H4 (cell line): ENCODE measurements around the gene NR2F1-AS1. TPM values are rescaled to one million over a fixed set of nuclear protein-coding genes. Genes with fewer than 3 reads are reported as not detected.
"Not testable (repeated sequence)": the region's sequence is repeated elsewhere in the genome, so short reads cannot be mapped to it uniquely, and the experiment has no call there.

Experiments used
- DNase-seq: peaks from one replicate; pipeline ENCODE4 v3.0.0-alpha.2; 2015; ENCODE audit warnings: low spot score
- total RNA-seq: library from RNA; depleted of rRNA; stranded (reverse); fragments of >200 nt; shearing (Covaris generic); gene quantifications from 2 replicates; pipeline ENCODE4 v1.2.3, GENCODE V29; 2014

The NR2F1-AS1 gene
- total RNA-seq, 1 experiment from 2014 or later = 5.2 TPM

DNA sequence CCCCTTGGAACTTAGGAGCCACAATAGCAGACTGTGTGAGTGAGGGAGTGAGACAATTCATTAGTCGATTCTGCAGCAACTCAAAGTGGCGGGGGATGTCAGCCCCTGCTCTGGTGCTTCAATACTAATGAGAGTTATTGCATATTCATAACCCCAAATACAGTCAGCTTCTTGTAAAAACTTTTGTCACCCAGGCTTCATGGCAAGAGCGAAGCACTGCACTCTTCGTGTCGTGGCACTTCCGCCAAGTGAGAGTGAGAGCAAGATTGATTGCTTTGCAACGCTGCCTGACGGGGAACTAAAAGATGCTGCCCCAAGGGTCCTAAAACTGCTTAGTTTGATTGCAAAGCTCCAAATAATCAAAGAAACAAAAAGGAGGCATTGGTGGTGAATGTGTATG, 150.9 kb downstream of the NR2F1-AS1 start:
- DNase-seq = no peak

DNA sequence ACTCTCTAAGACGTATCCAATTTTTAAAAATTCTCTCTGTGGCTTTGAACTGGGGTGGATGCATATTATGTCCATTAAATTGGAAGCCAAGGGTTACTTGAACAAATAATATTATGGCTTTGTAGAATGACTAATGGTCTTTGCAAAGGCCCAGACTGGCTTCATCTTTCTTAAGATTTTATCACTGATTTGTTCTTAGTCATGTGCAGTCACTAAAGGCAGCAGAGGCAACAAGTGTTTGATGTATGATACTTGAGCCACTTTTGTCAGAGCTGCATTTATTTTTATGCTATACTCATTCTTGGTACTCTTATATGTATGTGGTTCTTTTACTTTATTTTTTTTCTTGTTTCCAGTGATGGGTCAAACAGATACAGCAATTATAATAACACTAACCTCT, 152.2 kb downstream of the NR2F1-AS1 start:
- DNase-seq = no peak

DNA sequence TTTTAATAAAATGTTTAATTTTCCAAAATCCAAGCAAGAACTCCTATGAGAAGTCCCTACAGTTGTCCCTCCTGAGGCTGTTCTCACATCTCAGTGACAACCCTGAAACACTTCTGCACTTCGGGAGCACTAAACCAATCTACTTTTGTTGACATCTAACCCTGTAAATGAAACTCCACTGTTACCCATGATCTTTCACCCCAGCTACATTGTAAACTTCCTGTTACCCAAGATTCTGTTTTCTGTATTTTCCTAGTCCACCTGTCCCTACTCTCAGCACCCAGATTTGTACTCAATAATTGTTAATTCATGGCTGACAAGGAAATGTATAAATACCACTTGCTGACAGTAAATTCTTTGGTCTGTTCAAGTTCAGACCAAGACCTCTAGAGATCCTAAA, 153.7 kb downstream of the NR2F1-AS1 start:
- DNase-seq = no peak

DNA sequence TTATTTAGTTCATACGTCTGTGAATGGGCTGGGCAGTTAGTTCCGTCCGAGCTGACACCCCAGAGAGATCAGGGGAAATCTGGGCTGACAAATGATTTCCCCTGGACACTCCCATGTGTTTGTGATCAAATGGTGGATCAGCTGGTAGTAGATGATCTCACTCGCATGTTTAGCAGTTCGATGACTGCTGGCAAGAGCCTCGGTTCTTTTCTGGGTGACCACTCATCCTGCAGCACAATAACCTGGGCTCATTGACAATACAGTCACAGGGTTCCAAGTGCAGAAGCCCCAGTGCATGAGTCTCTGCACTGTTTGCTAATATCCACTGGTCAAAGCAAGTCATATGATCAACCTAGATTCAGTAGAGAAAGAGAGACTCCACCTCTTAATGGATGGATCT, 155.9 kb downstream of the NR2F1-AS1 start:
- DNase-seq = no peak

DNA sequence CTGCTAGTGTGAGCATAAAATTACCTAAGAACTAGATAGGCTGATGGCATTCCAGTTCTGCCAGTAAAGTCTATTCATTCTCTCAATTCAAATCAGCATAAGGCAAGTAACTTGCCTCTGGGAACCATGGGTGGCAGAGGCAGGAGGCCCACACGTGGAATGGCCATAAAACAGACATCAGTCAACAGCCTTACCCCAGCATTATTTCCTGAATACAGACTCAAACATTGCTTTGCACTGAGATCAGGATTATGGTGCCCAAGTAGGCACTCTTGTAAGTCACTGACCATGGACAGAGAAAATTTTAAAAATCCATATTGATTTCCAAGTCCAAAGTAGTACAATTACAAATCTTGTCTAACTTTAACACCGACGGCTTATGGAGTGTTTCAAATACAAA, 157.7 kb downstream of the NR2F1-AS1 start:
- no peak for DNase-seq

DNA sequence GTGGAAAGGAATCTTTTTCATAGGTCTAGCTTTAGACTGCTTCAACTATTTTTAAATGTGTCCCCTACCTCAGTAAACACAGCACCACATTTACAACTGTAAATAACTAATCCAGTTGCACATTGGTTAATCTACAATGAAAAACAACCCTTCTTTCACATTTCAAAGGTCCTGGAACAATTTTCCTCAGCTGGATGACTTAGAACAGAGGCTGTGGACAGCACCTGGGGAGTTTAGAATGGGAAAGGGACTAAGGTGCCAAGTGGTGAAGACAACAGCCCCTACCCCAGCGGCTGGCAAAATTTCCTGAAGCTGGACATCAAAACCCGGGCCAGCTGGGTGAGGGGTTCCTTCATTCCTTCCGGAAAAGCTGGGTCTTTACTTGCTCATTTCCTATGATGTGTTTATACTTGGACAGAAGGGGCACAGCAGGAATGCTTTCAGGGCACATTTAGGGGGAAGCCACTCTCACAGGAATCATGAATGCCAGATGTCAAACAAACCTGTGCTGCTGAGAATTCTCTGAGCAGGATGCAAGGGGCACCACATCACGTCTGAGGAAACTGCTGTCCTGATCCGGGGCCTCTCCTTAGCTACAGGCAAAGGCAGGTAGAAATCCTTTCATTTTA, 158.3 kb downstream of the NR2F1-AS1 start:
- no peak for DNase-seq

DNA sequence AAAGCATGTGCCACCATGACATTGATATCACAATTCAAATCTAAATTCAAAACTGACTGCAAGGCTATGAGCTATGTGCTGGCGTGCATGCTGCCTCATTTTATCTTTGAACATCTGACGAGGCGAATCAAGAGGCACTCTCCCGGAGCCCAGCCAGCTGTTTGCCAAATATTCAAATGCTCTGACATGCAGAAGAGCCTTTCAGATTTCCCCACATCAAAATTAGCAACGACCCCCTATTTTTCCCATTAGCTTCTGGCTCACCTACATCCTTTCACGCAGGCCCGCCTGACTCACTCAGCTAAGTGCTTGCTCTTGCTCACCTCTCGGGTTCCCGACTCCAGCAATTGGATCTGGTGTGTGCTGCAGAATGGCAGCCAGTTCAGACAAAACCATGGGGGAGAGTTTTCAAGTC, 159.0 kb downstream of the NR2F1-AS1 start:
- no peak for DNase-seq

DNA sequence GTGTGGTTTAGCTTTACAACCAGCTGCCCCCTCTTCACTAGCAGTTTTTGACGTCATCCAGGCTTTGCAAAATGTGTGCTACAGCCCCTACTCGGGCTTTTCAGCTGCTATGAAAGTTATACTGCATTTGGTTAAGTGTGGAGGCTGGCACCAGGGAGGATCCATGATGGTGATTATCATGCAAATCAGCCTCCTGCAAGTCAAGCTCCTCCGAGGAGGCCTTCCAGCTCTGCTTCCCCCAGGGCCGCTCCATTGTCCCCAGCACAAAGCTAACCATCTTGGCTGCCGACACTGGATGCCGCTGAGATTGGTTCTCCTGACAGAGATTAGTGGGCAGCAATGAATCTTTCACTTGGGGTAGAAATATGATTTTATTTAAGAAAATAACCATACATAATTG, 159.6 kb downstream of the NR2F1-AS1 start:
- DNase-seq = no peak

DNA sequence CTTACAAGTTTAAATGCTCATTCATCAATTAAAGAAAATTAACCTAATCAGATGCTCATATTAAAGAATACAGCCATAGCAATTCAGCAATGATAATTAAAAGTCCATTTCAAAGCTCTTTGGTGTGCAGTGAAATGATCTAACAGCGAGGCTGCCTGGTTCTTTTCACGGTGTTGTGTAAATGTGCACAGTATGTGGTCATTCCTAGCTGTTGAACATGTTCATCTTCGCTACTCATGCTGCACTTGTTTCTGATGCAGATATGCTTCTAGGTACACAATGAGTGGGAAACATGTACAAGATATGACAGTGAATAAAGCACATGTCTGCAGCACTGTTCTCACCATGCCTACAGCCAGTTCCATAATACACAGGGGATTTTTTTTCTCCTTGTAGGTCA, 163.5 kb downstream of the NR2F1-AS1 start:
- no peak for DNase-seq

DNA sequence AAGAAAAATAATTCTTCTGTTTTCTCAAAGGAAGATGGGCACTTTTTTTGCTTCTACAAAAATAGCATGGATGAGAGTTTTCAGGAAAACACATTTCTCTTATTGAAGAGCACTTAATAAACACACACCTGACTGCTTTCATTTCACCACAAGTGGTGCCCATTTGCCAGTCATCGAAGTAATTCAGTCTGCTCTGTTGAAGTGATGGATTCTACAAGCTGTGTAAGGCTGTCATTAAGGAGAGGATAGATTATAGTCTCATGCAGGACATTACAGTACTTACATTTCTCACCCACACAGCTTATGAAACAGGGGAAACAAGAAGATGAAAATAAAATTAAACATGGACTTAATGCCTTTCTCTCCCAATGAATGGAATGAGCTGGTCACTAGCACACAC, 165.2 kb downstream of the NR2F1-AS1 start:
- no peak for DNase-seq

DNA sequence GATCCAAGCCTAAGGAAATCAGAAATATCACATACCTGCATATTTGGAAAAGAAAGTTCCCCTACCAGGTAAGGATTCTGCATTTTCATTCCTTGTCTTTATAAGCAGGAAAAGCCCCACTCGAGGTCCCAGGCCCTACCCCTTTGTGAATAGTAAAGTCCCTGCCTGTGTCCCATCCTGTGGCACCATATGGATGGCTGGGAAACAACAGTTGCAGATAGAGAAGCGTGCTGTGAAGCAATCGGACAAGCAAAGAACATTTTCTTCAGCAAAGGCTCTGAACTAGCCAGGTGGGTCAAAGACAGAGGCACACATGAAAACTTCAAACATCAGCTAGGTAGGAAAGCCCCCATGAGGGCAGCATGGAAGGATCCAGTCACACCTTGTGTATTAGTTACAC, 169.3 kb downstream of the NR2F1-AS1 start:
- no peak for DNase-seq

DNA sequence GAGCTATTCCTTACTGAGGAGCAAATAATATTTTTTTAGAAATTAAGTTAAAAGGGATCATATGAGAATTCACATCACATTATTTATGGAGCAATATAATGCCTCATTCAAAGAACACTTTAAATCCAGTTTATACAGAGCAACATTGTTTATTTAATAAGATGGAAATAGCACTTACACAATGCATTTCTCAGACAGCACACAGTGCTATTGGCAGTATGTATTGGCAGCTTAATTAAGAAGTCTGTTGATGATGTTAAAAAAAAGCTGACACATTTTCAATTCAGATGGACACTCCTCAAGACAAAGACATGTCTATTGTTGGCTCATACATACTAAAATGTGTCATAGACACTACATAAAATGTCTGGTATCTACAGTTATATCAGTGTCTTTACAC, 171.3 kb downstream of the NR2F1-AS1 start:
- DNase-seq = no peak

DNA sequence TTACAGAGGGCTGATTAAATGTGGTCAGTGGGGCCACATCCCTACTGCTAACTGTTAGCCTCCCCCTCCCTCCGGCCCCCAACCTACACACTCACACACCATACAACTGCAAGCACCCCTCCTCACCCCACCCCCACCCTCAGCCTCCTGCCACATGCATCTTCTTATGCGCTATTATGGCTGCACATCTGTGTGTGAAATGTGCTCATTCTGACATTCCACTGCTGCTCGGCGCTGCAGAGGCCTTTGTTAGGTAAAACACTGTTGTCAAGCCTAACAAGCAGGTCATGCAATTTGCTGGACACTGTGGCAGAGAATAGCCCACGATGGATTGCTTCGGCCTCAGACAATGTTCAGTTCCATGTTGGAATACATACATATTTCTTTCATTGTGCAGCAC, 173.6 kb downstream of the NR2F1-AS1 start:
- DNase-seq = no peak

DNA sequence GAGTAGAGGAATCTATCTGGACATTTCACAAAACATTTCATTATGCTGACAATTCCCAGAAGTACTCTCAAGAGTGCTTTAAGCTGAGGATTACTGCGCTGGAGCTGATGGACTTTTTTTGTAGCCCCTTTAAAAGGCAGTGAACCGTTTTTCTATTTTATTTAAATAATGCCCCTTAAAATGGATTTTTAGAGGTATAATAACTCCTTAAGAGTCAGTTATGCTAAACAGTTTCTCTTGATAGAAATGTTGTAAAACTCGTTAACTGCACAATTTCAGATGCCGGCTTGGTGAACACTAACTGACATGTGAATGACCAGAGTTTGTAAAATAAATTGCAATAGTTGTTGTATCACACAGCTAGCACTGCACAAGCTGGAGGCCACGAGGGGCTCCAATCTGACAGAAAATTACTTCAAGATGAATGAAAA, 174.0 kb downstream of the NR2F1-AS1 start:
- DNase-seq = no peak

DNA sequence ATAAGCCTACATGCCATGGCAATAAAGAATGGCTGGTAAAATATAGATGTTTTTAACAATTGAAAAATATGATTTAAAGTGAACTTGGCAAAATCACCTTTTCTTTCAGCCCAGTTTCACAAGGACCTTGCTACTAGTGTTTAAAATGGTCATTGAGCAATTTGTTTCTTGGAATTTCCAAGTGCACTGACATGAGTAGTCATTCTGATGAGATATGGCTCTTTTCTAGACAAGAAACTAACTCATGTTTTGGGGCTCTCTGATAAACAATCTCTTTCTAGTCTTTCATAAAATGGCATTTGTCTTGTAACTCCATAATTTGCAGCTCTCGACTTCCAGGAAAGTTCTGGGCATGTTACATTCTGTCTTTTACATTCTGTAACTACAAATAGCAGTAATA, 176.8 kb downstream of the NR2F1-AS1 start:
- no peak for DNase-seq

DNA sequence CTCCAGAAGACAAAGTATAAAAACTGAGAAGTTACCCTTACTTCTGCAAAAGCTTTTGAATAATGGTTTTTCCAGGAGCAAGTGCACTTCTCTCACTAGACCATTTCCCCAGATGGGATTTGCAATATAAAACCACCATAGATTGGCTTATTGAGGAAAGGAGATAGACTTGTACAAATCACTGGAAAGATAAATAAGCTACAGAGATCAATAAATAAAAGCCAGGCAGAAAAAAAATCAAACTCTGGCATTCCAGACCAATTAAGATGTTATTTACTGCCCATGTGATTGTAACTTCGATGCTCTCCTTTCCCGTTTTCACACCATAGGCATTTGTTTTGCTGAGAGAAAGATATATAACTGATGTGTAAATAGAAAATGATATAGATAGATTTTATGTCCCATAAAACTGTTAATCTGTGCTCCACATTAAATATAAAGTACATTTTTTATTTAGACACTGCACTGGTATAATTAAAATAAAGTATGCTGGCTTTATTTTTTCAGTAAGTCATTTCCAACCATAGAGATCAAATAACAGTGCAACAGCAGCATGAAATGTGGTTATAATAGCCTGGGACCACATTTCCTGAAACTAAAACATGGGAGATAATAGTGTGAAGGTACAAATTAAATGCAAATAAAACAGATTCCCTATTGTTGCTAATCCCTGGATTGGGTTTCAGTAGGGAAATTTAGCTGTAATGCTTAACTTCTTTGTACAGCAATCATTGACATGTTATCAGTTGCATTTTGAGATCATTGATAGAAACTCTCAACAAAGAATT, 177.7 kb downstream of the NR2F1-AS1 start:
- no peak for DNase-seq

DNA sequence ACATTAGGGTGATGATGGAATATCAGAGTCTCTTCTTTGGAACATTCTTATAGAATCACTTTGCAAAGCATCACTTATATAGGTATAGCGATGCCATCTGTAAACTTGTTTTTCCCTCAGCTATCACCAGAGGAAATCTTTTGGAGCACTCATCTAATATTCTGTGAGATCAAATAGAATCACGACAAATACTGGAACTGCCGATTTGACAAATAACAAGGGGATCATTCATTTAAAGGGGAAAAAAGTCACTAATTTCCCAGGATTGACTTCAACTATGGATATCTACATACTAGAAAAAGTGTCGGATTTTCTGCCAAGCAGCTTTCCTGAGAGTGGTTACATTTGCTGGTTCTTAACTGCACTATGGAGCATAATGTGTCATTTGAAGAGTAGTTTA, 178.6 kb downstream of the NR2F1-AS1 start:
- DNase-seq = no peak

DNA sequence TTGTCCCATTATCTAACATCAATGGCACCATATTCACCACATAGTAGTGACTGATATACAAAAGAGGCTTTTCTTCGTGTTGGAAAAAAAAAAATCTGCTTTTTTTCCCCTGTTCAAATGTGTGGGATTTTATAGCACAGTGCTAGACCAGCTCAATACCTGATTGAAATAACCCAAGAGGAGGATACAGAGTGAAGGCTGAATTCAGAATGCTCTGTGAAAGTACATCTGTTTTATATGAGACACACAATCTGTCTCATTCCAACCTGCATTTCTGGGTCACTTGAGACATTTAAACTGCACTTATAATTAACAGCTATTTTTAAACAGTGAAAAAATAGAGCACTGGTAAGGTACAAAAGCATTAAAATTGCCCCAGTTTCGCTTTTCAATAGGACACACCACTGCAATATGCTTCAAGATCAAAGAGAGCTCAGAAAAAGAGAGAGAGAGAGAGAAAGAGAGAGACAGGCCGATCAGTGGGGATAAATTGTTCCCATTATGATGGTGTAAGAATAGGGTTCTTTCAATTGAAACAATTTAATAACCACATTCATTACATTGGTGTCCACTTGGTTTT, 179.3 kb downstream of the NR2F1-AS1 start:
- no peak for DNase-seq

DNA sequence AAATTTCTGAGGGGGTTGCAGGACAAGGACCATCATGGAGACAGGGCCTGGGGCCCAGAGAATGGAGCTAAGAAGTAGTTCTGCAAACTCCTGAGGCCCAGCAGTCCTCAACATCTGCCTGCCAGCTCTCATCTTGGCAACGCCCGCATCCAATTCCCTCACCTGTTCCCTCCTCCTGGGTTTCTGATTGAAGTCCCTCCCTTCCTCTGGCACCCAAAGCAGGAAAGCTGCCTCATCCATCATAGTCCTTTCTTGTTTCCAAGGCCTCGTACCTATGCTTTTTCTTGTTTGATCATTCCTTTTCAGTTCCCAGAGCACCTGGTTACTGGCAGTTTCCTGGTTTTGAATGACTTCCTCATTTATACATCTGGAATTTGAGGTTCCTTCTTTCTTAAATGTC, 181.3 kb downstream of the NR2F1-AS1 start:
- DNase-seq = no peak

DNA sequence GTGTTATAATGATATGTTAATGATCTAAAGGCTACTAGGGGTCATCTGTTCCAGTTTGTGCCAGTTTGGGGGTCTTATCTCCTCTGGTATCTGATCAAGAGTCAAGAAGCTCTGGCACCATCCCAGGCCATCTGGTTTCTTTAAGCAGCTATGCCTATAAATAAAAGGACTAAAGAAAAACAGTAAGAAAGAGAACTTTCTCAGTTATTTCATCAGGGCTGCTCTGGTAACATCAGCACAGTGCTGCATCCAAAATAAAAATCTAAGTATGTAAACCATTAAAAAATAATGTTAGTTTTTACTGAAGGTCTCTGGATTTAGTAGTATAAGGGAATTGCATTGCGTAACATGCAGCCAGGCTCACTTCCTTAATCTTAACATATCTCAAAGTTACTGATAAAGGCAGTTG, 185.0 kb downstream of the NR2F1-AS1 start:
- DNase-seq = no peak

DNA sequence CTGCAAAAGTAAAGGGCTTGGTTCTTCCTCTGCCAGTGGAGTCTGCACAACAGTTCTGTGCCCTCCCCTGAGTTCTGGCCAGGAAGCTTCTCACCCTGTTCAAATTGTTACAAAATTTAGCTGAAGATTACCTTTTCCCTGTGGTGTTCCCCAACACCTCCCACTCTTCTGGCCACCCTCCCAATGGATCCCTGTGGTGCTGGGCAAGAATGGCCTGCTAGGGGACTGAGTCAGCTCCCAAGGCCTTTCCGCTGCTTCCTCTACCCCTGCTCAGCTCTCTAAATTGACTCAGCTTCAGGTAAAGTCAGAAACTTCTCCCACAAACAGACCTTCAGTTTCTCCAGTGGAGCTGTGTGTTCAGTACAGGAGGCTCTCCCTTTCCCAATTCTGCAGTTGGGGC, 186.0 kb downstream of the NR2F1-AS1 start:
- no peak for DNase-seq

DNA sequence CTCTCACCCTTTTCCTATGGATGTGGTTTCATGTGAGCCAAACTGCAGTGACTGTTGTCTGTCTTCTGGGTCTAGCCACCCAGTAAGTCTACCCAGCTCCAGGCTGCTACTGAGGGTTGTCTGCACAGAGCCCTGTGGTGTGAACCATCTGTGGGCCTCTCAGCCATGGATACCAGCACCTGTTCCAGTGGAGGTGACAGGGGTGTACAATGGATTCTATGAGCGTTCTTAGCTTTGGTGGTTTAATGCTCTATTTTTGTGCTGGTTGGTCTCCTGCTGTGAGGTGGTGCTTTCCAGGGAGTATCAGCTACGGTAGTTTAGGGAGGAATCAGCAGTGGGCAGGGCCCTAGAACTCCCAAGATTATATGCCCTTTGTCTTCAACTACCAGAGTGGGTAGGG, 186.7 kb downstream of the NR2F1-AS1 start:
- DNase-seq = no peak

DNA sequence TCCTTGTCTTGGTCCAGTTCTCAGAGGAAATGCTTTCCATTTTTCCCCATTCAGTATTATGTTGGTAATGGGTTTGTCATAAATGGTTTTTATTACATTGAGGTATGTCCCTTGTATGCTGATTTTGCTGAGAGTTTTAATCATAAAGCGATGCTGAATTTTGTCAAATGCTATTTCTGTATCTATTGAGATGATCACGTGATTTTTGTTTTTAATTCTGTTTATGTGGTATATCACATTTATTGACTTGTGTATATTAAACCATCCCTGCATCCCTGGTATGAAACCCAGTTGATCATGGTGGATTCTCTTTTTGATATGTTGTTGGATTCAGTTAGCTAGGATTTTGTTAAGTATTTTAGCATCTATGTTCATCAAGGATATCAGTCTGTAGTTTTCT, 189.8 kb downstream of the NR2F1-AS1 start:
- not testable (repeated sequence) for DNase-seq
